Activated CD4-positive, alpha-beta T cell treated with anti-CD3 and anti-CD28 coated beads for 36 hours (primary cell): ENCODE results near the gene LPCAT3. TPM values are rescaled to one million over a fixed set of nuclear protein-coding genes. Genes with fewer than 3 reads are reported as not detected.
A peak's percentile ranks its signal among the peaks of the same experiment; 100 is the strongest.

ENCODE experiments used
- ATAC-seq: fragments of 200-7000 bp; cut with Tn5 transposase; one replicate; pipeline ENCODE4 v1.10.0; 2021; ENCODE audit warnings: mild to moderate bottlenecking, moderate library complexity
- CTCF ChIA-PET: fragments of 350-600 bp; sonication (Branson Sonifier 250); formaldehyde crosslinking; loops from one replicate; lab custom pipeline; 2021; ENCODE audit warnings: antibody characterized with exemption; lab: Charles Lee
- POLR2A ChIA-PET: fragments of 350-600 bp; sonication (Branson Sonifier 250); formaldehyde crosslinking; loops from one replicate; lab custom pipeline; 2021; ENCODE audit warnings: antibody characterized with exemption, inconsistent platforms; lab: Charles Lee
- DNase-seq: peaks from one replicate; pipeline ENCODE4 v3.0.0-alpha.2; 2020
- H3K27ac Mint-ChIP-seq: one replicate; pipeline ENCODE4 v1.8.0; 2021; ENCODE audit warnings: mixed read lengths
- H3K27me3 Mint-ChIP-seq: one replicate; pipeline ENCODE4 v1.8.0; 2021; ENCODE audit warnings: mixed read lengths
- H3K36me3 Mint-ChIP-seq: one replicate; pipeline ENCODE4 v1.8.0; 2021; ENCODE audit warnings: low read depth, mixed read lengths
- H3K4me1 Mint-ChIP-seq: one replicate; pipeline ENCODE4 v1.8.0; 2021; ENCODE audit warnings: mixed read lengths
- H3K4me3 Mint-ChIP-seq: one replicate; pipeline ENCODE4 v1.8.0; 2021; ENCODE audit warnings: mild to moderate bottlenecking, moderate library complexity, mixed read lengths
- H3K9me3 Mint-ChIP-seq: one replicate; pipeline ENCODE4 v1.8.0; 2021; ENCODE audit warnings: low read depth, mixed read lengths
- intact Hi-C, 2 experiments: fragments of 100-400 bp; cut with DNase I in 1 of 2; cut with micrococcal nuclease in 1 of 2; formaldehyde crosslinking; loops; one replicate each; pipeline versions ENCODE4 v1.14.2 to v1.15.1; 2022 to 2024; cut with DNase I, micrococcal nuclease
- total RNA-seq, 2 experiments: library from RNA; stranded (reverse); gene quantifications; one replicate each; pipeline ENCODE4 v1.2.3, GENCODE V29; 2021

LPCAT3 gene
- total RNA-seq, 2 experiments from 2014 or later = 20.8 to 28.0 TPM

DNA sequence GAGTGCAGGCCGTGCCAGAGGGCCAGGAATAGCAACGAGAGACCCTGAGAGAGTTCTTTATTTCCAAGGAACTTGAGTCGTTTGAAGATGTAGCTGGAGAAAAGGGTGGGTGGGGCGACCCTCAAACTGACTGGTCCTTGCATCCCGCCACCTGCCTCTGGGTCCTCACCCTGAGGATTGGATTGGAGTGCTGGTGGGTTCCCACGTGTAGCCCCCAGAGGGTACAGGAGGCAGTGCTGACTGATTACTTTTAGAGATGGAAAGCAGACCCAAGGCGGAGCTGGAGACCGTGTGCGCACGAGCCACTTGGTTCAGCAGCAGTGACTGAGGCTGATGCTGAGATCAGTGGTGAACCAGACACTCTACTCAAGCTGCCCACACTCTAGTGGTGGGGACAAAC lies 40.6 kb downstream of the LPCAT3 start:
- peaks cover 68% of the 10 kb centered on the region for H3K36me3 Mint-ChIP-seq
- no peak overlapping the region for H3K4me3 Mint-ChIP-seq
- peak; percentile 14 for ATAC-seq
- POLR2A ChIA-PET = no interaction called here
- CTCF ChIA-PET = interaction anchor here (0.6 to 1.5 kb wide), 3 partner anchors 38 to 105 kb away, joined by 3 read pairs; no protein-coding TSS in a partner anchor
- intact Hi-C loops = no loop called here
- H3K9me3 Mint-ChIP-seq = no peaks in the 10 kb centered on the region
- H3K27me3 Mint-ChIP-seq = no peaks in the 10 kb centered on the region
- H3K27ac Mint-ChIP-seq = peak overlapping the region; percentile 25
- no peak for DNase-seq
- H3K4me1 Mint-ChIP-seq = peaks cover 16% of the 10 kb centered on the region

DNA sequence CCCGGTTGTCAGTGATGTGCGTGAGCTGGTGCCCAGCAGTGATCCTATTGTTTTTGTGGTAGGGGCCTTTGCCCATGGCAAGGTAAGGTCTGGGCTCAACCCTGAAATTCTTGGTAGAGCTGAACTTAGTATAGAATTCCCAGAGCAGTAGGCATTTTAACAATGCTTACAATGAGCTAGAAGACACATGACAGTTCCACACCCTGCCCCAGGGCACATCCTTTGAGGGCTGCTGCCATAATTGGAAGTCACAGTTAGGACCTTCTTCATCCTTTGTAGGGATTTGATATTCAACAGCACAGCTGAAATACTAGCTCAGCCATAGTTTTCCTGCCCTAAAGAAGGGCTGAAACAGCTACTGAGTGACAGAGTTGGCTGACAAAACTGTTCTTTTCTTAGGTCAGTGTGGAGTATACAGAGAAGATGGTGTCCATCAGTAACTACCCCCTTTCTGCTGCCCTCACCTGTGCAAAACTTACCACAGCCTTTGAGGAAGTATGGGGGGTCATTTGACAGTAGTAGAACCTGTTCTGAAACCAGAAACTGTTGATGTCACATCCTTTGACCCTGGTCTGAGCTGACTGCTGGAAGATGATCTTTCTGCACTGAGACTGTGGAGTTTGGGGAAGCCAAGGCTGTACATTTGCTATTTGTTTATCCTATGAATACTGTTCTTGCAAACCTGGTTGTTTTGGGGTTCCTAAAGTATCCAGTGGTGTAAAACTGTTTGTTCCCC lies 42.8 kb downstream of the LPCAT3 start:
- ChIA-PET POLR2A (interaction anchor here (0.5 to 1.5 kb wide), 3 partner anchors 14 to 32 kb away, joined by 3 to 5 read pairs (median 5); partner anchors contain the start of genes C12orf57 and RNU7-1), CTCF (interaction anchor here (1.0 to 2.1 kb wide), 4 partner anchors 8 to 50 kb away, joined by 3 to 9 read pairs (median 4); no protein-coding TSS in a partner anchor)
- no peak overlapping the region for H3K4me3 Mint-ChIP-seq
- H3K9me3 Mint-ChIP-seq = no peaks in the 10 kb centered on the region
- H3K27ac Mint-ChIP-seq = peak overlapping the region; percentile 38
- intact Hi-C loops = no loop called here
- ATAC-seq (no peak), DNase-seq (no peak)
- peaks cover 75% of the 10 kb centered on the region for H3K36me3 Mint-ChIP-seq
- peaks cover 25% of the 10 kb centered on the region for H3K4me1 Mint-ChIP-seq
- no peaks in the 10 kb centered on the region for H3K27me3 Mint-ChIP-seq

DNA sequence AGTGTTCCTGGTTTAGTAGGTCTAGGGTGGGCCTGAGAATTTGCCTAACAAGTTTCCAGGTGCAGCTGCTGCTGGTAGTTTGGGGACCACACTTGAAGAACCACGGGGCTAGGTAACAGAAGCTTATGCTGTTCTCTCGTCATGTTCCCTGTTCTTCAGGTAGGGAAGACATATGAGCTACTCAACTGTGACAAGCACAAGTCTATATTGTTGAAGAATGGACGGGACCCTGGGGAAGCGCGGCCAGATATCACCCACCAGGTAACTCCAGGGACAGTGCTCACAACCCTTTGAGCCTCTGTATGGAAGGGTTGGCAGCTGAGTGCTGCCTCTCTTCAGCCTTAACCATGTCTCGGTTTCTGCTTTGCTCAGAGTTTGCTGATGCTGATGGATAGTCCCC lies 44.1 kb downstream of the LPCAT3 start:
- peaks cover 28% of the 10 kb centered on the region for H3K4me1 Mint-ChIP-seq
- ChIA-PET POLR2A (interaction anchor here (0.6 kb wide), 1 partner anchor 10 kb away, joined by 12 read pairs; no protein-coding TSS in a partner anchor), CTCF (interaction anchor here (0.6 to 2.1 kb wide), 7 partner anchors 9 to 137 kb away, joined by 3 to 9 read pairs (median 3); no protein-coding TSS in a partner anchor)
- intact Hi-C loops = no loop called here
- H3K27me3 Mint-ChIP-seq = no peaks in the 10 kb centered on the region
- ATAC-seq = no peak
- no peaks in the 10 kb centered on the region for H3K9me3 Mint-ChIP-seq
- peaks cover 78% of the 10 kb centered on the region for H3K36me3 Mint-ChIP-seq
- H3K27ac Mint-ChIP-seq = peak overlapping the region; percentile 55
- no peak overlapping the region for H3K4me3 Mint-ChIP-seq
- no peak for DNase-seq

DNA sequence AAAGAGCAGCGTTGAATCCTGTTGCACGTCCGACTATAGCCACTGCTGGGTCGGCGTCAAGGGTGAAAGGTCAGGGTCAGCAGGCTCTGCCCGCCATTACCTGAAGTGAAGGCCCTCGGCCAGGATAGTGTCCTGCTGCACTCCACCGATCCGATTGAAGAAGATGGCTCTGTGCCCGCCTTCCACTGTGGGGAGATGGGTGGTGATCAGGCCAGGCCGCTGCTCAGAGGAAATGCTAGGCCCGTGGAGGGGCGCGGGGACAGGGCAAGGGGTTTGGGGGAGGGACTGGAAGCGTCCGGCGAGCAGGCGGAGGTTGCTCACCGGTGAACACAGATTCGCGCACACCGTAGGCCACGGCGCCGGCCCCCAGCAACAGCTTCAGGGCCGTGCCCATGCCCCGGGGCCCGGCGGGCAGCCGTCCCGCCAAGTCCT lies 48.2 kb downstream of the LPCAT3 start:
- no peak for DNase-seq
- peaks cover 82% of the 10 kb centered on the region for H3K36me3 Mint-ChIP-seq

DNA sequence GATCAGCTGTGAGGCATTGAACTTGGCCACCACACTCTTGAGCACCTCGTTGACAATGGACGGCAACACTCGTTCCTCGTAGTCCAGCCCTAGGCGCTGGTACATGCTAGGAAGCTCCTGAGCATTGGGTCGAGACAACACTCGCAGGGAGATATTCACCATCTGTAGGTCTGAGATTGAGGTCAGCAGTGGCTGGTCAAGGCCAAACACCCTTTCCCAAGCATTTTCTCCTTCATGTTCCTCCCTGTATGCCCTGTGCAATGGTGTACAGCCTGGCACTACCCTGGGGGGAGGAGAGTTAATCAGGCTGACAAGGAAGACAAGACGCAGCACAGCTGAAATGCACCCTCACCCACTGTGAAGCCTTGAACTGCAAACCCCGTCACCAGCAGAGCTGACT lies 49.9 kb downstream of the LPCAT3 start:
- DNase-seq (no peak), ATAC-seq (no peak)
- no peaks in the 10 kb centered on the region for H3K27me3 Mint-ChIP-seq
- H3K4me1 Mint-ChIP-seq = peaks cover 65% of the 10 kb centered on the region
- H3K36me3 Mint-ChIP-seq = peaks cover 73% of the 10 kb centered on the region
- no peaks in the 10 kb centered on the region for H3K9me3 Mint-ChIP-seq
- intact Hi-C loops = no loop called here
- peak overlapping the region; percentile 100 for H3K27ac Mint-ChIP-seq
- ChIA-PET POLR2A (interaction anchor here (1.0 to 2.4 kb wide), 3 partner anchors 24 to 99 kb away, joined by 3 to 16 read pairs (median 4); partner anchors contain the start of genes C12orf57 and RNU7-1), CTCF (interaction anchor here (0.7 to 2.4 kb wide), 8 partner anchors 10 to 141 kb away, joined by 3 to 12 read pairs (median 5); partner anchors contain the start of genes C12orf57, C1RL, PTPN6 and RNU7-1)
- H3K4me3 Mint-ChIP-seq = peak overlapping the region; percentile 96

More for the DNA sequence above, 48.2 kb downstream of the LPCAT3 start:
- Mint-ChIP-seq H3K27me3 (no peaks in the 10 kb centered on the region), H3K27ac (peak overlapping the region; percentile 100), H3K9me3 (no peaks in the 10 kb centered on the region), H3K4me3 (peak overlapping the region; percentile 96), H3K4me1 (peaks cover 59% of the 10 kb centered on the region)
- ChIA-PET CTCF (interaction anchor here (1.0 kb wide), 1 partner anchor 143 kb away, joined by 4 read pairs; no protein-coding TSS in a partner anchor), POLR2A (interaction anchor here (2.4 kb wide), 1 partner anchor 26 kb away, joined by 16 read pairs; the partner anchor contains the start of genes C12orf57 and RNU7-1)
- ATAC-seq = peak; percentile 11
- intact Hi-C loops = loop anchor here (1.0 to 2.0 kb wide), 17 partner anchors 9 to 1057 kb away; partner anchors contain the start of genes C12orf57 (in 2 of the 2), LPCAT3 (in 2 of the 2), USP5 (in 2 of the 2) and C1RL (in 1 of the 2)

DNA sequence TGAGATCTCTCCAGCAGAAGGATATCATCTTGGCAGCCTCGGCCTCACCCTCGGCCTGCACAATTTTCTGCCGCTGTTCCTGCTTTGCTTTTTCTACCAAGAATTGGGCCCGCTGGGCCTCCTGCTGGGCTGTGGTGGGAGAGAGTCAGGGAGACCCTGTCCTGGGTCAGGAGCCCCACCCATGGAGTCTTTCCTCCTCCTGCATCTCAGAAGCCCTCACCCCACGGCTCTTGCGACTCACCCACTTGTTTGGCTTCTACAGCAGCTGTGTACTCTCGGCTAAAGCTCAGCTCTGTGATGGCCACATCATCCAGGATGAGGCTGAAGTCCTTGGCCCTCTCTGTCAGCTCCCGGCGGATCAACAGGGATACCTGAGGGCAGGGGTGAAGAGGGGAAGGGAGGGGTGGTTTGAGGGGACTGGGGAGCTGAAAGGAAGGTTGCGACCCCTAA lies 50.6 kb downstream of the LPCAT3 start:
- no peaks in the 10 kb centered on the region for H3K27me3 Mint-ChIP-seq
- ChIA-PET CTCF (interaction anchor here (0.6 to 2.4 kb wide), 9 partner anchors 10 to 76 kb away, joined by 3 to 12 read pairs (median 5); partner anchors contain the start of genes C12orf57, PTPN6 and RNU7-1), POLR2A (interaction anchor here (1.0 to 1.1 kb wide), 2 partner anchors 24 to 99 kb away, joined by 3 to 4 read pairs; partner anchors contain the start of genes C12orf57 and RNU7-1)
- H3K4me1 Mint-ChIP-seq = peaks cover 61% of the 10 kb centered on the region
- intact Hi-C loops = no loop called here
- DNase-seq = no peak
- H3K27ac Mint-ChIP-seq = peak overlapping the region; percentile 77
- peaks cover 66% of the 10 kb centered on the region for H3K36me3 Mint-ChIP-seq
- H3K9me3 Mint-ChIP-seq = no peaks in the 10 kb centered on the region
- ATAC-seq = no peak
- no peak overlapping the region for H3K4me3 Mint-ChIP-seq

DNA sequence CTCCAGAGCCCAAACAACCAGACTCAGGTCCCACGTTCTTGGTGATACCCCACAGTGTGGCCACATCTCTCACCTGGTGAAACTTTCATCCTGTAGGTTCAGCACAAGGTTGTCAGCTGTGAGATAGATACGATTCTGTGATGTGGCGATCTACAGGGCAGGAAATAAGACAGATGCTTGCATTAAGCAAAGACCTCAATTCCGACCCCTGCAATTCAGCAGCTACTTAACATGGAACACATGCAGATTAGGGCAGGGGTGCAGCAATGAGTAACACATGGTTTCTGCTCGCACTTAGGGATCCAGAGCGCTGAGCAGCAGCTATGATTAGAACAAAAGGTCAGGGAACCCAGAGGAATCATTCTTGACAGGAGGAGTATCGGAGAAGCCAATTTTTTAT lies 51.9 kb downstream of the LPCAT3 start:
- Mint-ChIP-seq H3K27ac (peak overlapping the region; percentile 94), H3K9me3 (no peaks in the 10 kb centered on the region), H3K36me3 (peaks cover 59% of the 10 kb centered on the region), H3K4me1 (peaks cover 64% of the 10 kb centered on the region), H3K27me3 (no peaks in the 10 kb centered on the region), H3K4me3 (peak overlapping the region; percentile 22)
- no peak for DNase-seq
- ChIA-PET CTCF (interaction anchor here (0.6 to 9.4 kb wide), 12 partner anchors 8 to 473 kb away, joined by 3 to 237 read pairs (median 4); partner anchors contain the start of genes C12orf57, LPCAT3, MRPL51 and PTPN6), POLR2A (interaction anchor here (0.5 to 2.0 kb wide), 3 partner anchors 20 to 39 kb away, joined by 3 to 6 read pairs (median 5); partner anchors contain the start of genes C12orf57 and RNU7-1)
- ATAC-seq = no peak
- intact Hi-C loops = no loop called here

DNA sequence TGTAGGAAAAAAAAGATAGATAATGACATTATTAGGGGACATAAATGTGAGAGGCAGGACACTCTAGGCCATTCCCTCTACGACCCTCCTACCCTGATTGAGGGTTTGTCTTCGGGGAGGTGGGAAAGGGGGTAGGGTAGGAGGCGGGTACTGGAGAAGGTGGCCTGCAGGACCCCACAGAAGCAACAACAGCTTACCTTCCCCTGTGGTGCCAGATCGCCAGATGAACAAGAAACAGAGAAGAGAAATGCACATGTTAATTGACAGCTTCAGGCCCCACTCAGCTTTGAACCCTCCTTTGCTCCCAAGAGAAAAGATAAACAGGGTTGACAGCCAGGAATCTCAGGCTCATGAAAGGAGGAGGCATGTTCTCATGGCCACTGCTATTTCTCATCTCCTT lies 52.6 kb downstream of the LPCAT3 start:
- H3K9me3 Mint-ChIP-seq = no peaks in the 10 kb centered on the region
- H3K27me3 Mint-ChIP-seq = no peaks in the 10 kb centered on the region
- DNase-seq (no peak), ATAC-seq (no peak)
- no peak overlapping the region for H3K4me3 Mint-ChIP-seq
- H3K4me1 Mint-ChIP-seq = peaks cover 70% of the 10 kb centered on the region
- H3K27ac Mint-ChIP-seq = peak overlapping the region; percentile 94
- POLR2A ChIA-PET = interaction anchor here (1.2 to 2.0 kb wide), 2 partner anchors 20 to 22 kb away, joined by 5 to 6 read pairs; partner anchors contain the start of genes C12orf57 and RNU7-1
- CTCF ChIA-PET = interaction anchor here (0.6 to 9.4 kb wide), 10 partner anchors 9 to 473 kb away, joined by 3 to 237 read pairs (median 4); partner anchors contain the start of genes C12orf57, COPS7A, LPCAT3 and MRPL51
- H3K36me3 Mint-ChIP-seq = peaks cover 61% of the 10 kb centered on the region
- intact Hi-C loops = loop anchor here (1.0 to 2.0 kb wide), 4 partner anchors 21 to 96 kb away; partner anchors contain the start of gene C12orf57 (in 2 of the 2)

DNA sequence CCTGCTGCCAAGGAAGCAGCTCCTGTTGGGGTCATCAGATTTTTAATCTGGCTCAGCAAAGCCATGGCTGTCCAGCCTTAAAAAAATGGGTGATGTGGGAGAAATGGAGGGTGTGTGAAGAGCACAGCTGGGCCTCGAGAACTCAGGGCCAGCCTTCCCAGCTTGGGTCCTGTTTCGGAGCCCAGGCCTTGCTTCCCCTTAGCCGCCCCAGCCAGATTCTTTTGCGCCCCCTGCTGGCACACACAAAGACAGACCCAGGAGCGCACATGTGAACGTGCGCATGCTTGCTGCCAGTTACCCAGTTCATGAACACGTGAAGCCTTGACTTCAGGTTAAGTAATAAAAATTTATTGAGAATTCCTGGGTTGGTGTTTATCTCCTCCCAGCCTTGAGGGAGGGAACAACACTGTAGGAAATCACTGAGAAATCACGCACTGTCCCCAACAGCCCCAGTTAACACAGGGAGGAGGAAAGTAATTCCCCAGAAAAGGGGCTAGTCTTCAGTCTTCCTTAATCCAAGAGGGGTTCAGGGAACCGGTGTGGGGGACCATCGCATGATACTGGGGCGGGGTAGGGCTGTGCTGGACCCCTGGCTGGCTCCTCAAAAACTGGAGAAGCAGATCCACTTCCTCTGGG lies 53.1 kb downstream of the LPCAT3 start:
- intact Hi-C loops = loop anchor here (1.0 to 2.0 kb wide), 4 partner anchors 21 to 96 kb away; partner anchors contain the start of gene C12orf57 (in 2 of the 2)
- peak; percentile 48 for ATAC-seq
- DNase-seq = peak; percentile 95
- peaks cover 66% of the 10 kb centered on the region for H3K36me3 Mint-ChIP-seq
- no peak overlapping the region for H3K4me3 Mint-ChIP-seq
- H3K4me1 Mint-ChIP-seq = peaks cover 76% of the 10 kb centered on the region
- peak overlapping the region; percentile 94 for H3K27ac Mint-ChIP-seq
- POLR2A ChIA-PET = interaction anchor here (0.6 to 2.5 kb wide), 5 partner anchors 13 to 1061 kb away, joined by 3 to 21 read pairs (median 5); partner anchors contain the start of genes C12orf57 and RNU7-1
- CTCF ChIA-PET = interaction anchor here (0.5 to 9.4 kb wide), 21 partner anchors 9 to 310 kb away, joined by 3 to 237 read pairs (median 4); partner anchors contain the start of genes C12orf57, COPS7A, ENO2 and PTPN6
- H3K27me3 Mint-ChIP-seq = no peaks in the 10 kb centered on the region
- no peaks in the 10 kb centered on the region for H3K9me3 Mint-ChIP-seq

DNA sequence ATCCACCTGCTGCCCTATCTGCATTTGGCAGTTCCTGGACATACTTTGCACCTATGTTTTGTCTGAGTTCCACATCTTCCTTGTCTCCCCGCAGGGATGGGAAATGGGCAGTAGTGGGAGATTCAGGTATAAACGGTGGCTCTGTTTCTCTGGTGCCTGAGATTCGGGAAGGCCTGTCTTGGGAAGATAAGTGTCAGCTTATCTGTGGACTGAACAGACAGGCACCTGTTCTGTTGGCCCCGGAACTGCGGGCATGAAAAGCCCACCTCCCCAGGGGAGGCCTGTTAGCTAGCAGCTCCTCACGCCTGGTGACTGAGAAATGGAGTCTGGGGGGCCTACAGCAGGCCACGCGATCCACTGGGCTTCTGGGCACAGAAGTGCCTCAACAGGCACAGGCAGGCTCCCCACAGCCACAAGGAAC lies 53.7 kb downstream of the LPCAT3 start:
- peaks cover 67% of the 10 kb centered on the region for H3K36me3 Mint-ChIP-seq

More for the DNA sequence above, 53.7 kb downstream of the LPCAT3 start:
- no peaks in the 10 kb centered on the region for H3K27me3 Mint-ChIP-seq
- H3K9me3 Mint-ChIP-seq = no peaks in the 10 kb centered on the region
- POLR2A ChIA-PET = interaction anchor here (0.6 to 2.5 kb wide), 5 partner anchors 13 to 1061 kb away, joined by 3 to 21 read pairs (median 5); partner anchors contain the start of genes C12orf57 and RNU7-1
- peaks cover 81% of the 10 kb centered on the region for H3K4me1 Mint-ChIP-seq
- CTCF ChIA-PET = interaction anchor here (0.5 to 9.4 kb wide), 20 partner anchors 8 to 309 kb away, joined by 3 to 237 read pairs (median 4); partner anchors contain the start of genes C12orf57, CDCA3, ENO2 and PTPN6
- intact Hi-C loops = loop anchor here (1.0 to 5.0 kb wide), 5 partner anchors 20 to 95 kb away; partner anchors contain the start of genes C12orf57 (in 2 of the 2) and SPSB2 (in 1 of the 2)
- H3K27ac Mint-ChIP-seq = peak overlapping the region; percentile 94
- DNase-seq (no peak), ATAC-seq (no peak)
- no peak overlapping the region for H3K4me3 Mint-ChIP-seq
